ENCODE data around the gene HMG20A.

Gene HMG20A

GRCh38 chr15:77495838-77496596 is 75.3 kb downstream of the HMG20A start:
- in situ Hi-C loops (cut with MboI; ENCODE audit: low sequenced_read_pairs): loop anchor here (10.0 kb wide), 1 partner anchor 381 kb away; no protein-coding TSS in a partner anchor

- in situ Hi-C loops (cut with MboI; ENCODE audit: low sequenced_read_pairs): loop anchor here (10.0 kb wide), 1 partner anchor 382 kb away; no protein-coding TSS in a partner anchor
Measured at GRCh38 chr15:77496715-77497109, 76.0 kb downstream of the HMG20A start.

DNA sequence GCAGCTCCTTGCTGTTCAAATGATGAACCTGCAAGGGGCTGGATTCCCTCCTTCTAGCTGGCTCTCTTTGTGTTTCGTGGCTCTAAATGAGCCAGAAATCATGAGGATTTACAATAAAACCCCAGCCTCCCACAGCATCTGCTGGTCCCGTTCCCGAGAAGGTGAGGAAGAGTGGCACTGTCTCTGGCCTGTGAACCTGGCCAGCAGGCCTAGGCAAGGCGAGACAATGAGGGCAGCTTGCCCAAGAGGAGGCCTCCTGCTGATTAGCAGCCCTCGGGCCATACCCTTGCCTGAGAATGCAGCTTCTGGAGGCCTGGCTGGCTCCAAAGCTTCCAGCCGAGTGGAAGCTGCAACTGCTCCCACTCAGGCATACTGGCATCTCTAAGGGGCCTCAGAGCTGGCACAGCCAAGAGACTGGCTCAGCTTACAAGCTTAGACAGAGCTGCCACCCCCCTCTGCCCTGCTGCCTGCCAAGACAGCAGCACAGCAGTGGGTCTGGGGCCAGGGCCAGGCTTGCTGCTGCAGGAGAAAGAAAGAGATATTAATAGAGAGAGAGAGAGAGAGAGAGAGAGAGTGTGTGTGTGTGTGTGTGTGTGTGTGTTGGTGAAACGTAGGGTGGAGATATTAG is 76.5 kb downstream of the HMG20A start:
- in situ Hi-C loops (cut with MboI; ENCODE audit: low sequenced_read_pairs): loop anchor here (10.0 kb wide), 1 partner anchor 382 kb away; no protein-coding TSS in a partner anchor

DNA sequence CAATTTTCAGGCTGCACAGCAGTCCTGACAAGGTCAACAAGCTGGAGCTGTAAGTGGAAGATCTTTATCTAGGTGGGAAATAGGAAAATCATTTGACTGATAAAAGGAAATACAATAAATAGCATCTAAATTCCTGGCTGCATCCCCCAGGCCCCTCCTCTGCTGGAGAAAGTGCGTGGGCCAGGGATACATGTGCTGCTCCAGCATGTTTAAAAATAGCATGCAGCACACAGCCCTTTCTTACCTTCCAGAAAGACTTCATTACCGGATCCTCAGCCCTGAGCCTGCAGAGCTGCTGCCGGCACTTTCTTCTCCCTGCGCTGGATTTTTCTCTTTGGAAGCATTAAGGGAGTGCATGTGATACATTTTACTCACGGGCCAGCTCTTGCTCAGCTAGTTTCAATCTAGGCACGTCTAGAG is 77.3 kb downstream of the HMG20A start:
- in situ Hi-C loops (cut with MboI; ENCODE audit: low sequenced_read_pairs): loop anchor here (10.0 kb wide), 1 partner anchor 383 kb away; no protein-coding TSS in a partner anchor

- in situ Hi-C loops (cut with MboI; ENCODE audit: low sequenced_read_pairs): loop anchor here (10.0 kb wide), 1 partner anchor 384 kb away; no protein-coding TSS in a partner anchor
Measured at GRCh38 chr15:77499087-77499760, 78.5 kb downstream of the HMG20A start.

DNA sequence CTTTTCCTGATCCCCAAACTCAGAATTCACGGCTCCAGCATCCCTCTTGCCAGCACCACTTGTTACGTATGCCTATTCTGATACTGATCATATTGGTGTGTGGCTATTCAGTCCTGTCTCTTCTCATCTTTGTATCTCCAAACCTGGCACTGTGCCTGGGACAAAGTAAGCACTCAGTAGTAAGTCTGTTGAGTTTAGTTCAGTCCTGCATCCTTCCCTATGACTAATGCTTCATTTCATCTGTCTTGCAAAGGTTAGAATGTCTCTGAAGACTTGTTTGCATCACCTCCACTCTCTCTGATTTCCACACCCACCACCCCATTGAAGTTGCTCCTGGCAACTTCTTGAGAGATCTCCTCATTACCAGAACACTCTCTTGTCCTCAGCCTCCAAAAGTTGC is 80.3 kb downstream of the HMG20A start:
- in situ Hi-C loops (cut with MboI; ENCODE audit: low sequenced_read_pairs): loop anchor here (25.0 kb wide), 1 partner anchor 539 kb away; no protein-coding TSS in a partner anchor

DNA sequence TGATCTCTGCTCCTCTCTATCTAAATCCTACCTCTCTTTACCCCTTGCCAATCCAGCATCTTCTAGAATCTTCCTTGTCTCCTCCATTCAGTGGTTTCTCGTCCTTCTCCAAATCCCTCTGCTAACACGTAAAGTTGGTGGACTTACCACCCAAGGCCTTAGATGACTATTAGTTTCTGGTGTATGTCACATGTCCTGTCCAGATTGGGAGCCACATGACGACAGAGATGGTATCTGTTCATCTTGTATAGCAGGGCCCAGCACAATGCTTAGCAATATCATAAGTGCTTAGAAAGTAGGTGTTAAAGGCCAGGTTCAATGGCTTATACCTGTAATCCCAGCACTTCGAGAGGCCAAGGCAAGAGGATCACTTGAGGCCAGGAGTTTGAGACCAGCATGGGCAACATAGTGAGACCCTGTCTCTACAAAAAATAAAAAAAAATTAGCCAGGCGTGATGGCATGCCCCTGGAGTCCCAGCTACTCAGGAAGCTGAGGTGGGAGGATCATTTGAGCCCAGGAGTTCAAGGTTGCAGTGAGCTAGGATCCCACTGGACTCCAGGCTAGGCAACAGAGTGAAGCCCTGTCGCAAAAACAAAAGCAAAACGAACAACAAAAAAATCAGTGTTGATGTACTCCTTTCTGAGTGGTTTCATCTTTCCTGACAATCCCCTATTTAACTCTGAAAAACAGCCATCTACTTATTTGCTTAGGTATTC is 81.8 kb downstream of the HMG20A start:
- in situ Hi-C loops (cut with MboI; ENCODE audit: low sequenced_read_pairs): loop anchor here (25.0 kb wide), 1 partner anchor 540 kb away; no protein-coding TSS in a partner anchor

- in situ Hi-C loops (cut with MboI; ENCODE audit: low sequenced_read_pairs): loop anchor here (25.0 kb wide), 1 partner anchor 541 kb away; no protein-coding TSS in a partner anchor
Measured at GRCh38 chr15:77503240-77503639, 82.6 kb downstream of the HMG20A start.

GRCh38 chr15:77503764-77504163 is 83.1 kb downstream of the HMG20A start:
- in situ Hi-C loops (cut with MboI; ENCODE audit: low sequenced_read_pairs): loop anchor here (25.0 kb wide), 1 partner anchor 541 kb away; no protein-coding TSS in a partner anchor

- in situ Hi-C loops (cut with MboI; ENCODE audit: low sequenced_read_pairs): loop anchor here (25.0 kb wide), 1 partner anchor 542 kb away; no protein-coding TSS in a partner anchor
Measured at GRCh38 chr15:77504306-77504705, 83.6 kb downstream of the HMG20A start.

DNA sequence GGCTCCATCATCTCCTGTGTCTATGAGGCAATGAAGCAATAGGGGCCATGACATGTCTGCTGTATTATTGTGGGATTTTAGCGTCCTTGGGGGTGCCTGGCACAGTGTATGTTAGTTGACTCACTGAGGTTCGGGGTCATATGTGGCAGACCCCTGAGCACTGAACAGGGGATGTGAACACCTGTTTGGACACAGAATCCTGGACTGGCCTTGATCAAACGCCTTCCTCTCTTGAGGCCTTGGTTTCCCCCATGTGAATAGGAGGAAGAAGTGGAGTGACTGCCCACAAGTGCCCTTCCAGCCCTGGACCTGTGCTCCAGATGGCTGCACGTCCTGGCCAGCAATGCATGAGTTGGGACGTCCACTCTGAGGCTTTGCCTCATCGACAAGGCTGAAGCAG is 84.2 kb downstream of the HMG20A start:
- in situ Hi-C loops (cut with MboI; ENCODE audit: low sequenced_read_pairs): loop anchor here (25.0 kb wide), 1 partner anchor 543 kb away; no protein-coding TSS in a partner anchor

GRCh38 chr15:77505556-77505955 is 84.9 kb downstream of the HMG20A start:
- in situ Hi-C loops (cut with MboI; ENCODE audit: low sequenced_read_pairs): loop anchor here (25.0 kb wide), 1 partner anchor 543 kb away; no protein-coding TSS in a partner anchor

- in situ Hi-C loops (cut with MboI; ENCODE audit: low sequenced_read_pairs): loop anchor here (25.0 kb wide), 1 partner anchor 544 kb away; no protein-coding TSS in a partner anchor
Measured at GRCh38 chr15:77506311-77507142, 85.8 kb downstream of the HMG20A start.

DNA sequence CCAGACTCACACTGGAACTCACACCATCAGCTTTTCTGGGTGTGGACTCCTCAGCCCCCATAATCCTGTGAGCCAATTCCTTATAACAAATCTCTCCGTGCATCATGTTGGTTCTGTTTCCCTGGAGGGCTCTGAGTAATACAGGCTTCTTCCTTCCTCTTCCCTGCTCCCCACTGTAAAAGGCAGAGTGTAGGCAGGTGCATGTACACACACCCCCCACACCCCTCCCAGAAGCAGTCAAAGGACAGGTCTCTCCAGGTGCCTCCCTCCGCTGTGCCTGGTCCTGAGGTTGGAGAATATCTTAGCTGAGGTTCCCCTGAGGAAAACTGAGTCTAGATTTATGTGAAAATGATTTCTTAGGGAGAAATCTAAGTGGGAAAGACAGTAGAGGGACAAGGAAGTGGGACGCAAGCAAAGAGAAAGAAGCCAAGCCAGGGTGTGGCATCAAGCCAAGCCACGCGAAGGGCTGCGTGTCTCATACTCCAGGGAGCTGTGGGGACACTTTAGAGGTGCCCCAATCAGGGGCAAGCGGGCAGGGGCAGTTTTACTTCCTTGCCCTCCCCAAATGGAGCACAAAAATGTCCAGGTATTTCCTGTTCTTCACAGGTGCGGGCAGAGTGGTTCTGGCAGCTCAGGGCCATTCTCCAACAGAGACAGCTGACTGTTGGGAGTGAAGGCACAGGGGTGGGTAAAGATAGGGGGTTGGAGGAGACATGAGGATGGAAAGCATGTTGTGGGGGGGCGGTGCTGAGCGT is 86.6 kb downstream of the HMG20A start:
- in situ Hi-C loops (cut with MboI; ENCODE audit: low sequenced_read_pairs): loop anchor here (25.0 kb wide), 1 partner anchor 545 kb away; no protein-coding TSS in a partner anchor

GRCh38 chr15:77507911-77508310 is 87.2 kb downstream of the HMG20A start:
- in situ Hi-C loops (cut with MboI; ENCODE audit: low sequenced_read_pairs): loop anchor here (25.0 kb wide), 1 partner anchor 546 kb away; no protein-coding TSS in a partner anchor

DNA sequence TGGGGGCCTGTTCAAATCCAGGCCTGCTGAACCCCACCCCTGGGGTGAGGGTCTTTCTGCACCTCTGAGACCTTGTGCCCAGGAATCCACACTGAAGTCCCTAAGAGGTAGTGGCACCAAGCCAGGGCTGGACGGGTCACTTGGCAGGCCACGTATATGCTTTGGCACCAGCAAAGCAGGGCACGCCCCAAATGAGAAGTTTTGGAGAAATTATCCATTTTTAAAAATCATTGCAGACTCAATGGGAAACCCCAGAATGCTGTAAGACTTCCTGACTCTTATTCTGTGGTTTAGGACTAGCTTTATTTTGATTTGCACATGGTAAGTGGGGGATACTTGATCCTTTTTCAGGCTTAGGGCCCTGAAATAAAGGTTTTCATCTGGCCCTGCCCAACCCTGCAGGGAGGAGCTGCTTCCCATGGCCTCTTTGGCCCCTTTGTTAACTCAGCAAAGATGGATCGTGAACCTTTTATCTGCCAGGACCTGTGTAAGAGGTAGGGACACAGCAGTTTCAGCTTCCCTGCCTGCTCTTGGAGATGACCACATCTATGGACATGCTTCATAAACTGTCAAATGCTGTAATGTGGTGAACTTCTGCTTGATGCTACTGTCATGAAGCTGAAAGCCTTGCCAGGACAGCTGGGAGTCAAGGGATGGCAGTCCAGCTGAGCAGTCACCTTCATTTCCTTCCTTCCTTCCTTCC is 88.0 kb downstream of the HMG20A start:
- in situ Hi-C loops (cut with MboI; ENCODE audit: low sequenced_read_pairs): loop anchor here (25.0 kb wide), 1 partner anchor 546 kb away; no protein-coding TSS in a partner anchor
